Stimulated activated CD4-positive, alpha-beta T cell treated with anti-CD3 and anti-CD28 coated beads, Interleukin-4, amount 100 ng/mL, for 24 hours (primary cell): ENCODE measurements around the gene ASXL3.

Experiments
- DNase-seq: peaks from one replicate; pipeline ENCODE4 v3.0.0-alpha.2; 2020

The ASXL3 gene

DNA sequence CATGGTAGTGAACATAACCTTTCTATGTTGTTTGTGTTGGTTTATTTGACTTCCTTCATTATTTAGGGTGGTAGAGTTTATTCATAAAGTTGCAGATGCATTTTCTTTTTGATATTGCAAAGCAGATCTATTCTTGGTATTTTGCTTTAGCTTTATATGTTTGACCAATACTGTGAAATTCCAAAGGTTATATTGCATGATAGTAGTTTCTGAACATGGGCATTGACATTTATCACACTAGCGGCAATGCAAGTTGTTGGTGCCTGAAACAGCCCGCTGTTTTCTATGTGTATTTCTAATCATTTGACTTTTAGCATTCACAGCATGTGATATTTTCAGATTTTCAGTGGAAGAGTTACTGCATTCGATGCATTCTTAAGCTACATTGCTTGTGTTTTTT is 87.2 kb downstream of the ASXL3 start:
- no peak for DNase-seq

DNA sequence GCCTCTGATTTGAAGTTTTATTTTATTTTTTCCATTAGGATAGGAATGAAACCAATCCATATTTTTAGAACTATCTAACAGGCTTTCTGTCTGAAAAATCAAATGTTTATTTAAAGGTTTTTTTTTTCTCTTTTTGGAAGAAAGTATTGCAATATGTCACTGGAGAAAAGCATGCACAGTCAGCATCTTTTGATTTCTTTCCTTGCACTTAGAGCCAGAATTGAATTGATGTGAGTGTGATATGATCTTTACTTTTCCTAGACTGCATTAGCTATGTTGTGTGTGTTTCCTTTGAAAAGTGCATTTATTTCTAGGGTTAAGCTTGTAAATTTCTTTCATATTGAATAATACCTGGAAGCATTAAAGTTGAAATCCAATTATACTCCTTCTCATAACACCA is 87.6 kb downstream of the ASXL3 start:
- DNase-seq: no peak

DNA sequence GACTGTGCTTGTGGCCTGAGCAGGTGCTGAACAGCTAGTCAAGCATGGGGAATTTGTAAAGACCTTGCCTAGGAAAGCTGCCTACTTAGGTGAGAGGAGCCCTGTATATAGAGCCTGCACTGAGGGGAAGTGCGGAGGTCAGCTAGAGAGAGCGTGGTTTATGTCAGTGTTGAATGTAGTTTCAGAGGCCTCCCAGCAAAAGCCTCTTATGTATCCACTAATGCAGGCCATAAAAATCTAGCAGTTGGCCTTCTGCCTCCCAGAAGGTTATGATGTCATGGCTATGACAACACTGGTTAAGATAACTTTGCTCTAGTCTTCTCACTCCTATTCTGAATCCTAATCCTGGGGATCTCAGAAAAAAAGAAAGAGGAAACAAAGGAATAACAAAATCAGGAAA is 88.9 kb downstream of the ASXL3 start:
- DNase-seq: no peak

DNA sequence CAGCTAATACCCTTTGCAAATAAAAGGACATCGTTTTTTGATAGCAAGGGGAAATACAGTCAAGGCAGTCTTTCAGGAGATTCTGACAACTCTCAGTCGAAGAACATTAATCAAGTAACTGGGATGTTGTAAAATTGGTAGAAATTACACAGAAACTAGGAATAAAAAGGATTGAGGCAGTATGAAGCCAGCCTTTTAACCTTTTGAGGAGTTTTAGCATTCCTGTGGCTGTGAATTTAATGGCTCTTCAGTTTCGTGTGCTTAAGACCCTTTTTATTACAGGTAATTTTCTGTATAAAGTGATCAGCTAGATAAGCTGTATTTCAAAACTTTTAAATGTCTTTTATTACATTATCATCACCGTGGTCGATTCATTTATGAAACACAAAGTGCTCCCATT is 91.6 kb downstream of the ASXL3 start:
- no peak for DNase-seq

DNA sequence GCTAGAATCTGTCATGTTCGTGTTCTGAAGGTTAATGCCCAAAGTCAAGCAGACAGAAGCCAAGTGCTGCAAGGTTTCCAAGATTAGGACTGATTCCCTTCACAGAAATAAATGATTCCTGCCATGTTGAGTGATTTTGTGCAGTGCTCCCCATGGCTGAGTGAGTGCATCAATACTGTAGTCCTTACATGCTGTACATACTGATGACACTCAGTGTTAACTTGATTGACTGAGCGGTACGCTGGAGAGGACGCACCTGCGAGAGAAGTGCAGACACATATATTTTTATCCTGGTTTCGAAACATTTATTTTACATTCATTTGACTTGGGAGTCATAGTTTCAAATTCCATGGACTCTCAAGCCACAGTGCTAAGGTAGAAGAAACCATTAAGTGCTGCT is 92.0 kb downstream of the ASXL3 start:
- DNase-seq: no peak

DNA sequence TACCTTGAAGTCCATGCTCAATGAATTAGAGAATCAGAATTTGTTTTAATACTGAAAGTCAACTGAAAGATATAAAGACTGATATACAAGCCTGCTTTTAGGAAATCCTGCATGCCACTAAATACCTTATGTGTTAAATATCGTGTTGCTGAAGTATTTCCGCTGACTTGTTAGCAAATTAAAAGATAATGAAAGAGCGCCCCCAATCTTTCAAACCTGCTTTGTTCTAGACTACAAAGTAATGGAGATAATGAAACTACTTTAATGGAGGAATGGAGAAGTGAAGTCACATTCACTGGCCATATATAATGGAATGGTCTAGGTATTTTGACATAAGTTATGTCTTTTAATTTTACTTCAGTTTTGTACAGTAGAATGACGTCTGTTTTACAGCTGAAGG is 95.7 kb downstream of the ASXL3 start:
- no peak for DNase-seq

DNA sequence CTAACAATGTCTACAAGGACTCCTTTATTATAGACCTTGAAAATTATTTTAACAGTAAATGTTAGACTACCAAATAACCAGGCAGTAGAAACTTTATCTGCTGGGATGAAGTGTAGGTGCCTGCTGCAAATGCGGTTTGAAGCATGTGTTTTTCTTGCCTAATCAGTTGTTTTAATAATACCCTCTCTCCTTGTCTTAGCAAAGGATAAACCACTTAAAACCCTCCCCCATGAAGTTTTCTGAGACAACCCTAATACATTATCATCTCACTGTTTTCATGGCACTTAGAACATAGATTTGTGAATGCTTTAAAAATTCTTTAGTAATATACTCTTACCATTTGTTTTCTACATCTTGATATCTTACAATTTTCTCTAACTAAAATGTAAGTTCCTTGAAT is 98.6 kb downstream of the ASXL3 start:
- no peak for DNase-seq

DNA sequence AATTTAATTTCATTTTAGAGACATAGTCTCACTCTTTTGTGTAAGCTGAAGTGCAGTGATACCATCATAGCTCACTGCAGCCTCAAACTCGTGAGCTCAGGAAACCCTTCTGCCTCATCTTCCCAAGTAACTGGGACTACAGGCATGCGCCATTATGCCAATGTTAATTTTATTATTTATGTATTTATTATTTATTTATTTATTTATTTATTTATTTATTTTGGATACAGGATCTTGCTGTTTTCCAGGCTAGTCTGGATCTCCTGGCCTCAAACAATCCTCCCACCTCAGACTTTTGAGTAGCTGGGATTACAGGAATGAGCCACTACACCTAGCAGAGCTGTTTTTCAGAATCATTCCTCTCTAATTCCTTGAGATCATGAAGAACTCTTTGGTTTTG is 99.9 kb downstream of the ASXL3 start:
- DNase-seq: no peak

DNA sequence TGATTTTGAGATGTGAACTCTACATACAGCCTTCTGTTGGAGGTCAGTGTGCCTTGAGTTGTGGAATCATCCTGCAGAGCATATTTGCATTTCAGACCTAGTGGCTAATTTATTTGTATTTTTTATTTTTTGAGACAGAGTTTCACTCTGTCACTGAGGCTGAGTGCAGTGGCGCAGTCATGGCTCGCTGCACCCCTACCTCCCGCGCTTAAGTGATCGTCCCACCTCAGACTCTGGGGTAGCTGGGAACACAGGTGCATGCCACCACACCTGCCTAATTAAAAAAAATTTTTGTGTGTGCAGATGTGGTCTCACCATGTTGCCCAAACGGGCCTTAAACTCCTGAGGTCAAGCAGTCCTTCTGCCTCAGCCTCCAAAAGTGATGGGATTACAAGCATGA is 104.4 kb downstream of the ASXL3 start:
- no peak for DNase-seq

DNA sequence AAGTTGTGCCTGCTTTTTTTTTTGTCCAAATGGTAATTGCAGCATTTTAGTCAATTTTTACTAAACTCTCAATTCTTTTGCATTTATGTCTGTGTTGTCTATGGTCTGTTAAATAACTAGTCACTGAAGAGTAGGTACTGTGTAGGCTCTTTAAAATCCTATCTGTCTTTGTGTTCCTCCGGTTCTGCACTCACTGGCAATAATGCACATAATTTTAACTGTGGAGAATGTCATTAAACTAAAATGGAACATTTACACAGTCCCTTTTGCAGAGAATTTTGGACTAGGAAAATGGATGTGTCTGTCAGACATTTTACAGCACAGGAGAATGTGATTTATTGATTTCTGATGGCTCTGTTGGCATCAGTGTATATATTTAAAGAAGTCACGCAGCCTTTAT is 116.6 kb downstream of the ASXL3 start:
- DNase-seq: no peak

DNA sequence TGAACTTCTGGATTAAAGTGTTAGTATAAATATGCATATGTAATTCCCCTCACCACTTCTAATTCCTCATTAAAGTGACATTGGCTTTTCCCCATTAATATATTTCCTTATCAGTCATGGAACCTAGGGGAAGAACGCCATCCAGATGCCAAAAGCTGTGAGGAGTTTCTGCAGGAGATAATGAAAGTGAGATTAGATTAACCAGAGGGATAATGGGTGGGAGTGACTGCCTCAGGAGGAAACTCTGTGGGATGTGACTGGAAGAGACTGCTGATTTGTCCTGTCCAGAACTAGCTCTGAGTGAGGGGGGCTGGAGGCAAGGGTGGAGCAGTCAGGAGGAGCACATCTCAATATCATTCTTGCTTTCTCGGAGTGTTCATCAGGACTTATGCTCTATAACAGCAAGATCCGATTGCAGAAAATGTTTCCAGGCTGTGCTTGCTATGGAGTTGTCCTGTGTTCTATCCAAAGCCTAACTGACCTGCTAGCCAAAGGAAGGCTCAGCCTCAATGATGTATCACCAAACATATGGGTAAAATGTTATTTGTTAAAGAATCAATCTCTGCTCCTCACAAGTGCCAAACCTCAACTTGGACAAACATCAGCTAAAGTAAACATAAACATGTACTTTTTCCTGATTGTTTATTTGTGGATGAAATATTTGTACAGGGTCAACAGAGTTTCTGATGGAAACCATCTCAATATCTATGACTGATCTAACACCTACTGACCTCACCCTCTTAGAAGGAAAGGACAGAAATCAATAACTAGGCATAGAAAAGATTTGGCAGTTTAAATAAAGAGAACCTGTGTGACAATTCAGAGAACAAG is 118.5 kb downstream of the ASXL3 start:
- DNase-seq: no peak

DNA sequence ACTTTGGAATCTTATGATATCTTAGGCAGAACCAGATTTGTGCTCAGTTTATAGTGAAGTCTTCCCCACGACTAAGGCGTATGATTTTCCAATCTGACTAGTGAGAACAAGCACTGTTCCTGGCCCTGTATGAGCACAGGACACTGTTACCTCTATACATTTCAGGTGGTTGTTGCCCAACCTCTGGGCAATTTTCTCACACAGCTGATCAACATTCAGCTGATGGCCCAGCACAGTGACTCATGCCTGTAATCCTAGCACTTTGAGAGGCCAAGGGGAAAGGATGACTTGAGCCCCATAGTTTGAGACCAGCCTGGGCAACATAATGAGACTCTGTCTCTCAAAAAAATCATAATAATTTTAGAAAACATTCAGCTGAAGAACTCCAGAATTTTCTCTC is 119.5 kb downstream of the ASXL3 start:
- DNase-seq: no peak

DNA sequence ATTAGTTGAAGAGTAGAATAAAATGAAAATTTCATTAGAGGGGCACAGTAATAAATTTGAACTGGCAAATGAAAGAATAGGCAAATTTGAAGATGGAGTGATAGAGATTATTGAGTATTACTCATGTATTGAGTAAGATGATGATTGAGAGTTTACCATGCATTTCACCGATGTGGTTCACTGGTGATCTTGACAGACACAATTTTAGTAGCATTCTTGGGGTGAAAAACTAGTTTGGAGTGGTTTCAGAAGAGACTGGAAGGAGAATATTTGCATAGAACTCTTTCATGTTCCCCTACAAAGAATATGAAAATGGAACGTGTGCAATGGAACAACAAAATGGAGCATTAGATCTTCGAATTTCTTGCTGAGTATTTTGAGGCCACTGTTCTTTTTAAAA is 121.4 kb downstream of the ASXL3 start:
- no peak for DNase-seq

DNA sequence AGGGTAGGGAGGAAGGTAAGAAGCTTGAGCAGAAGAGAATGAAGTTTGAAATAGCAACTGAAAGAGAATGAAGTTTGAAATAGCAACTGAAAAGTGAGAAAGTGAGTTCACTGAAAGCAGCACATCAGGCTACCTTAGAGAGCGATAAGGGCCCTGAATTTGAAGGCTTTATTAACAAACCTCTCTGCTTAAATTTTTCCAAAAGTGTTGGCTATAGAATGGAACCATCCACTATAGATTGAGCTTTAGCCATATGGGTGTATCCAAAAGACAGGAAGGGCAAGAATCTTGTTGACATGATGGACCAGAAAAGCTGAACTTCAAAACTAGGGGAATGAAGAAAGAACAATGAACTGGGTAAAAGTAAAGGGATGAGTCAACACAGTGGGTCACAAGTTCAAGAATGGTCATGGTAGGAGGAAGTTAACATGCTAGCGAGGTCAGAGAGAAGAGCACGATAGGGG is 122.5 kb downstream of the ASXL3 start:
- DNase-seq: no peak

DNA sequence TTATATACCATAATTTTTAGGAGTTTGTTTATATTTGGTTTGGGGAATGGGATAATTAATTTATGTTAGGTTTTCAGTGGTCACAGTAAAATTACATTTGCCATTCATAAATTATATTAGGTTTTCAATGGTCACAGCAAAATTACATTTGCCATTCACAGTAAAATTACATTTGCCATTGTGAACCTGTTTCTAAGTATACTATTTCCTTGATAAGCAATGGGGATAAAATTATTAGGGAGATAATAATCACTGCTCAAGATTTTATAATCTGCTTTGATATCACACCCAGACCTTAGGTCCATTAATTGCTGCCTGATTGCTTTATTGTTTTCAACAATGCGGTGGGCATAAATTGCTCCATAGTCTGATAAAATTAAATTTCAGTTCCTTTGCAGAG is 124.6 kb downstream of the ASXL3 start:
- DNase-seq: no peak

DNA sequence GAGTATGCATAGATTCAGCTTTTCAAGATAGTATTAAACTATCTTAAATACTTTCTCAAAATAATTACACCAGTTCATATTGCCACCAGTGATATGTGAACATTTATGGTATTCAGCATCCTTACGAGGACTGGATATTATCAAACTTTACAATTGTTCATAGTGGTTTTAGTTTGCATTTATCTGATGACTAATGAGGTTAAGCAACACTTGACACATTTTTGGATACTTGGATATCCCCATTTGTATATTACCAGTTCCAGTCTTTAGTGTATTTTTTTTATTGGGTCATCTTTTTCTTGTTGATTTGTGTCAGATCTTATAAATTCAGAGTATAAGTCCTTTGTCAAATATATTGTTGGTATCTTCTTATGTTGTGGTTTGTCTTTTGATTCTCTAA is 128.4 kb downstream of the ASXL3 start:
- DNase-seq: no peak

DNA sequence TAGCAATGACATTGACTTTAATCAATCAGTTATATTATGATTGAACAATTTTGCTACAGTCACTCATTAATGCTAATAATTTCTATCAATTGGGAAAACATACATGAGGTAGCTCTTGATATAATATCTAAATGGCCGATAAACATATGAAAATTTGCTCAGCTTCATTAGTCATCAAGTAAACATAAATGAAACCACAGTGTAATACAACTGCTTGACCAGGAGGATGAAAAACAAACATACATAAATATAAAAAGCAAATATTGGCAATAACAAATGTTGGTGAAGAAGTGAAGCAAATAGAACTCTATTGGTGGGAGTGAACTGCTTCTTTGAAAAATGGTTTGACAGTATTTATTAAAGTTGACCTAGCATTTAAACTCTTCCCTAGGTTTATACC is 130.9 kb downstream of the ASXL3 start:
- no peak for DNase-seq

DNA sequence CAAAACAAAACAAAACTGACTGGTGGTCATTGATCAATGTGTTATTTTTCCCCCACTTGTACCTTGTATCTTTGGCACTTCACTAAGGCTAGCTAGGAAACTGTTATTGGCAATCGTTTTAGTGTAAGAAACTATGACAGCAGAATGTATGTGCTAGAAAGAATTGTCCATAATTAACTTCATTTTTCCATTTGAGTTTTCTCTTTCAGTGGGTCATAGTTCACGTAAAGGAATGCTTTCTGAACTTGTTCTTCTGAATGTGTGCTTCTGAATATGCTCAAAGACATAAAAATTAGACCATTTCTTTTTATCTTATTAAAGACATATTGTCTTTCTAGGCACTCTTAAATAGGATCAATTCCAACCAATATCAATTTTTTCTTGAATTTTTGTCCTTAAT is 132.2 kb downstream of the ASXL3 start:
- no peak for DNase-seq

DNA sequence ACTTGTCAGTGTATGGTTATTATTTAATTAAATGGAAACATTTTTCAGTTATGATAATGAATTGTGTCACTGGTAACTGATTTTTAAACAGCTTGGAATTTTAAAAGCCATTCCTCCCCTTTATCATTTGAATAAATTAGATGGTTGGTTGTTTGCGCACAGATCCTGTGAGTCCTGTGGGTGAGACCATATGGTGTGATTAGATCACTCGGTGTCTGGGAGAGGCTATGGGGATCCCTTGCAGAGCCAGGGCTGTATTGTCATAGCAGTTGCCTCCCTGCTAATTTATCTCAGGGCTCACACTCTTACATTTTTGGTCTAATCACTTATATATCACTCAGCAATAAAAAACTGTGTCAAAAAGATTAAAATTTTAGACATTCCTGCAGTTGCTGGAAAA is 133.5 kb downstream of the ASXL3 start:
- DNase-seq: no peak

DNA sequence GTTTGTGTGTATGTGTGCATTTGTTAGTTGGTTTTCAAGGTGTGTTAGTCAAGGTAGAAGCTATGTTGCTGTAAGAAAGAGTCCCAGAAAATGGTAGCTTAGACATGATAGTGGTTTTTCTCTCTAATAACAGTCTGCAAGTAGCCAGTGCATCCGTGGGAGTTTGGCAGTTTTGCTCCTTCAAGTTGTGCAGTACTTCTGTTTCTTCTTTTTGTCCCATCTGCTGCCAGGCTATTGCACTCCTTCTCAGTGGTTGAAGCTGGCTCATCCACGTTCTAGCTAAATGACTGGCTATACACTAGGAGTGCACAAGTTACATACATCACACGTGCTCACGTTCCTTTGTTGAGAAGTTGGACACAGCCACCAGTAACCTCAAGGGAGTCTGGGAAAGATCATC is 134.7 kb downstream of the ASXL3 start:
- no peak for DNase-seq

DNA sequence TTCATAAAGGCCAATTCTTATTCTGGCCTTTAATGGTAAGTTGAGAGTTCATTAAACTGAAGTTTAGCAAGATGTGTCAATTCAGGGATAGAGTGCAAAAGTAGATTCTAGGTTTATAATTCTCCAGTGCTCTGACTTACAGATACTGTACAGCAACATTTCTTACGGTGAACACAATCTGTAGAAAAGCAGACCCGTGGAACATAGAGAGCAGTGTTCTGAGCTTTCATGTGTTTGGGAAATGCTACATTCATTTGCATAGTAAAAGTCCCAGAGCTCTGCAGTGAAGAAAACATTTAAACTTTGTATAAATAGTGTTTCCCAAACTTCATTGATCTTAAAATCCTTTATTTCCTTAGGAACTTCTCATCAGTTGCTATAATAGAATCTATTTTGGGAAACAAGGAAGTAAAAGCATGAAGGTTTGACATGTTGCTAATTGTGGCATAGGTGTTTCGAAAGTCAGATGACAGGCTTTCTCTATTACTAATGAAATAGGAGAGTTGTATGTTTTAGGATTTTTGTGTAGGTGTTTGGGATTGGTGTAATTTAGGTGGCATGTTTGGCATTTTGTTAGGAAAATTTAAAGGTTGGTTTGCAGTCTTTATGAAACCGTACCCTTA is 138.2 kb downstream of the ASXL3 start:
- DNase-seq: no peak

DNA sequence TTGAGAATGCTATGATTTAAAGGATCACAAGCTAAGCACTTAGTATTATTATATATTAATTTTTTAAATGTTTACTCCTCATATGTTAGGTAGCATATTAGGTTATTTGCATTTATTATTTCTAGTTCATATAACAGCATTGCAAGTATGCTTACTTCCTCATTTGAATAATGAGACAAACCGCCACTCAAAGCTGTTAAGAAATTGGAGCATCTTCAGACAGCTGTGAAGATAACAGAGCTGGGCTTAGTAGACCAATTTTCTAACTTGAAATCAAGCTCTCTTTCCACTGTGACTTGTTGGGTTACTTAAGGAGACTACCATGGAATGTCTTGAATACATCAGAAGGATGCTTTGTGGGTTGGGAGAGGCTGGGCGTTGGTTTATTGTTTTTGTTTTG is 139.3 kb downstream of the ASXL3 start:
- DNase-seq: no peak

DNA sequence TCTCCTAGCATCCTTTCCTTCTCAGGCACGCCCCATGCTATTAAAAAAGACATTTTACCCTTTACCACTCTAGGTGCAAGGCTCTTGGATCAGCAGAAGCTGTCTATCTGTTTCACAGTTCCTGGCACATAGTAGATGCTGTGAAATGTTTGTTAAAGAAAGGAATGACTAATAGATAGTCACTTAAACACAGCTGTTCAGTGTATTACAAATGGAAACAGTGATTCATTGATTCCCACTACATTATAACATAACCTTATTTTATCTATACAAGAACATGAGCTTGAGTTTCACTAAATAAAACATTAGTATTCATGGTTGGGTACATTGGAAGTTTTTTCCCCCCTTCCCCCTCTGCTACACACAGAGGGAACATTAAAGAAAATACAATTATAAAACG is 142.1 kb downstream of the ASXL3 start:
- DNase-seq: no peak

DNA sequence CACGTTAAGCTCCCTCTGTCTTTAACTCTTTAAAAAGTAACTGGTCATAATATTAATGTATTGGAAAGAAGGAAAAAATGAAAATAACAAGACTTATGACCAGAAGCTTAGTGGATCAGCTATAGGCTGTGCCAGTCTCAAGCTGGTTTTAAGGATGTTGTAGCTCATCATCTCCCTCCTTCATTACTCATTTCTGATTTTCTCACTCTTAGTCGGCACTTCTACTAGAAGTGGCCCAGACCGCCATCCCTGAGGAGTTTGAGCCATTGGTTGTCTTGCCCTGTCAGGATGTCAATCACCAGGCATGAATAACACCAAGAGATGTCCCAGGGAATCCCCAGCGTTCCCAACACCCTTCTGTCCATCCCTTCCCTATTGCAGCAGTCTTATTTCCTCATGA is 151.5 kb downstream of the ASXL3 start:
- no peak for DNase-seq

DNA sequence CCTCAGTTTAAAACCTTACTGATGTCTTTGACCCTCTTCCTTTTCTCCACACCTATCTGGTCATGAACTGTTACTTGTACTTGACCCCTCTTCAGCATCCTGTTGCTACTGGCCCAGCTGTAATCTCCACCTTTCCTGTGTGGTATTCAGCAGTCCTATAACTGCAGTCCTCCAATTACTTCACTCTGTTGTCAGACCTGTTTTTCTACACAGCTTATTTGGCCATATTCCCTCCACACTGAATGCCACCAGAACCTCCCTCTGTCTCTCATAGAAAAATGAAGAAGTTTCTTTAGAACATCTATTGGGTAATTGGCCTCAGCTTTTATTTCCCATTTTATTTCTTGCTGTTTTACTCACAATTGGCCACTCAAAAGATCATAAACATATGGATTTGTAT is 155.4 kb downstream of the ASXL3 start:
- no peak for DNase-seq
